B cell (primary cell): ENCODE data around the gene GP1BB. TPM values are rescaled to one million over a fixed set of nuclear protein-coding genes. Genes with fewer than 3 reads are reported as not detected.
"Not testable (repeated sequence)": the region's sequence is repeated elsewhere in the genome, so short reads cannot be mapped to it uniquely, and the experiment has no call there.

ENCODE experiments used
- ATAC-seq: fragments of 200-7000 bp; cut with Tn5 transposase; one replicate; pipeline ENCODE4 v1.10.0; 2021; ENCODE audit warnings: low read depth, mild to moderate bottlenecking, moderate number of reproducible peaks, moderate library complexity
- CTCF ChIA-PET: fragments of 350-600 bp; sonication (Branson Sonifier 250); formaldehyde crosslinking; loops from one replicate; lab custom pipeline; 2021; ENCODE audit warnings: antibody characterized with exemption, inconsistent platforms; lab: Charles Lee
- POLR2A ChIA-PET: fragments of 350-600 bp; sonication (Branson Sonifier 250); formaldehyde crosslinking; loops from one replicate; lab custom pipeline; 2021; ENCODE audit warnings: antibody characterized with exemption; lab: Charles Lee
- DNase-seq: peaks from one replicate; pipeline ENCODE4 v3.0.0; 2013
- H2AFZ ChIP-seq: 2 replicates; pipeline ENCODE4 v1.6.1; 2012; ENCODE audit warnings: mild to moderate bottlenecking, low read depth, low read length; ENCODE audit not compliant: insufficient read depth, poor library complexity, severe bottlenecking
- H3K27ac ChIP-seq, 2 donors: 1 replicate in 1 of 2; 2 replicates in 1 of 2; pipeline ENCODE4 v1.5.1; 2012 to 2013; ENCODE audit warnings: low read length in 2 of 2, mild to moderate bottlenecking in 2 of 2, moderate library complexity in 1 of 2
- H3K27me3 ChIP-seq, 4 experiments: fragments of 200-600 bp in 1 of 4; sonication (generic) in 1 of 4; replicated peaks in 1 of 4; 1 replicate in 2 of 4; 2 replicates in 2 of 4; pipeline versions ENCODE4 v1.6.1 to v1.7.0; 2013 to 2016; ENCODE audit warnings: low read length in 3 of 4, mild to moderate bottlenecking in 2 of 4, mixed read lengths in 1 of 4, moderate library complexity in 1 of 4; ENCODE audit not compliant: insufficient read depth in 4 of 4, control insufficient read depth in 3 of 4; ENCODE audit errors: control extremely low read depth in 1 of 4
- H3K36me3 ChIP-seq, 2 experiments: replicated peaks in 1 of 2; 1 replicate in 1 of 2; 2 replicates in 1 of 2; pipeline versions ENCODE4 v1.6.1 to v1.7.1; 2013; ENCODE audit warnings: low read length in 1 of 2; ENCODE audit not compliant: insufficient read depth in 2 of 2, control insufficient read depth in 1 of 2; ENCODE audit errors: control extremely low read depth in 1 of 2, extremely low read depth in 1 of 2
- H3K4me1 ChIP-seq, 2 donors: fragments of 200-600 bp in 1 of 2; sonication (generic) in 1 of 2; 1 replicate in 1 of 2; 2 replicates in 1 of 2; pipeline versions ENCODE4 v1.5.1 to v1.6.1; 2013 to 2017; ENCODE audit warnings: low read length in 2 of 2; ENCODE audit not compliant: control insufficient read depth in 2 of 2, insufficient read depth in 2 of 2
- H3K4me2 ChIP-seq: replicated peaks from 2 replicates; pipeline ENCODE3; 2012; ENCODE audit warnings: mild to moderate bottlenecking, low read depth, low read length; ENCODE audit not compliant: poor library complexity, severe bottlenecking
- H3K4me3 ChIP-seq, 5 experiments: fragments of 200-600 bp in 1 of 5; sonication (generic) in 1 of 5; 1 replicate in 3 of 5; 2 replicates in 2 of 5; pipeline versions ENCODE4 v1.5.1 to v1.7.0; 2011 to 2016; ENCODE audit warnings: low read length in 4 of 5, mild to moderate bottlenecking in 4 of 5, low read depth in 2 of 5, control low read depth in 1 of 5, moderate library complexity in 1 of 5; ENCODE audit not compliant: insufficient read depth in 1 of 5; ENCODE audit errors: control extremely low read depth in 1 of 5, extremely low read depth in 1 of 5
- H3K79me2 ChIP-seq: fragments of 200-600 bp; sonication (generic); one replicate; pipeline ENCODE4 v1.6.0; 2016; ENCODE audit warnings: low read length; ENCODE audit not compliant: control insufficient read depth, insufficient read depth
- H3K9ac ChIP-seq: fragments of 200-600 bp; sonication (generic); 2 replicates; pipeline ENCODE4 v1.6.1; 2017; ENCODE audit warnings: mild to moderate bottlenecking, low read length, moderate library complexity
- H3K9me3 ChIP-seq, 3 donors: one replicate each; pipeline versions ENCODE4 v1.6.1 to v1.7.1; 2013; ENCODE audit warnings: low read length in 2 of 3; ENCODE audit not compliant: control insufficient read depth in 2 of 3, insufficient read depth in 1 of 3; ENCODE audit errors: control extremely low read depth in 1 of 3
- H4K20me1 ChIP-seq: 2 replicates; pipeline ENCODE4 v1.6.0; 2012; ENCODE audit warnings: mild to moderate bottlenecking, low read length; ENCODE audit not compliant: insufficient read depth, control insufficient read depth, poor library complexity, severe bottlenecking
- H3K27ac Mint-ChIP-seq: one replicate; pipeline ENCODE4 v1.8.0; 2021; ENCODE audit warnings: mixed read lengths
- H3K27me3 Mint-ChIP-seq: one replicate; pipeline ENCODE4 v1.8.0; 2021; ENCODE audit warnings: mixed read lengths
- H3K4me1 Mint-ChIP-seq: one replicate; pipeline ENCODE4 v1.8.0; 2021; ENCODE audit warnings: mixed read lengths
- H3K4me3 Mint-ChIP-seq: one replicate; pipeline ENCODE4 v1.8.0; 2021; ENCODE audit warnings: mixed read lengths
- H3K9me3 Mint-ChIP-seq: one replicate; pipeline ENCODE4 v1.8.0; 2022; ENCODE audit warnings: mixed read lengths; ENCODE audit not compliant: insufficient read depth
- EZH2 ChIP-seq: IDR thresholded peaks from 2 replicates; pipeline ENCODE4 v1.6.1; 2012; ENCODE audit warnings: borderline replicate concordance, low read depth, mild to moderate bottlenecking, moderate library complexity, low read length; ENCODE audit not compliant: insufficient read depth, poor library complexity, severe bottlenecking
- WGBS: methylation state at CpG from one replicate; pipeline ENCODE4 v1.1.5; 2013; ENCODE audit warnings: missing lambda C conversion rate; ENCODE audit not compliant: insufficient coverage; 5-methylcytosine and 5-hydroxymethylcytosine counted together
- intact Hi-C: fragments of 100-400 bp; cut with micrococcal nuclease; formaldehyde crosslinking; loops from one replicate; pipeline ENCODE4 v1.10.0; 2022
- polyA plus RNA-seq: library from polyadenylated mRNA; depleted of rRNA; stranded (reverse); fragments of >200 nt; gene quantifications from 2 replicates; pipeline ENCODE4 v1.2.3, GENCODE V29; 2012
- total RNA-seq, 2 donors: library from RNA; stranded (reverse); fragments of 120-200 nt in 1 of 2; gene quantifications; 1 replicate in 1 of 2; 2 replicates in 1 of 2; pipeline versions ENCODE4 v1.2.3 to v1.2.4, GENCODE V29; 2013 to 2022
- TF ChIP-seq, protein P1 (sequence below): fragments of 200-600 bp; IDR thresholded peaks from one replicate; pipeline ENCODE4 v1.8.0; 2022; ENCODE audit warnings: antibody characterized with exemption, mild to moderate bottlenecking

Gene GP1BB
- total and polyA plus RNA-seq, 2 donors (not counting 1 experiment from before 2014, with no cell fraction given) = 0.31 TPM; not detected in 1

DNA sequence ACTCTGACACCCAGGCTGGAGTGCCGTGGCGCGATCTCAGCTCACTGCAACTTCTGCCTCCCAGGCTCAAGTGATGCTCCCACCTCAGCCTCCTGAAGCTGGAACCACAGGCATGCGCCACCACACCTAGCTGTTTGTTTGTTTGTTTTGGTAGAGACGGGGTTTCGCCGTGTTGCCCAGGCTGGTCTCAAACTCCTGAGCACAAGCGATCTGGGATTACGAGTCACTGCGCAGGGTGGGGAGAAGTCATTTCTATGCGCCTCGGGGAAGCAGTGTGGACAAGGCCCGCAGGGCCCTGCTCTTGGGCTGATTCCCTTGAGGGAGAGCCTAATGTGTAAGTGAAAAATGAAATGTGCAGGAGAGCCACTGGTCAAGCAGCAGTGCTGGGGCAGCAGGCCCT lies 28.6 kb upstream of the GP1BB start:
- Histone ChIP-seq H3K36me3 (no peaks in the 10 kb centered on the region), H4K20me1 (no peaks in the 10 kb centered on the region), H3K79me2 (no peaks in the 10 kb centered on the region), H2AFZ (no peak overlapping the region), H3K27ac (no peak overlapping the region), H3K4me2 (no peak overlapping the region), H3K9me3 (no peaks in the 10 kb centered on the region), H3K27me3 (no peaks in the 10 kb centered on the region), H3K4me3 (no peak overlapping the region), H3K4me1 (no peaks in the 10 kb centered on the region), H3K9ac (no peak overlapping the region)
- DNase-seq (no peak), ATAC-seq (no peak)
- intact Hi-C loops = no loop called here
- peaks cover 24% of the 10 kb centered on the region for H3K27me3 Mint-ChIP-seq
- POLR2A ChIA-PET = no interaction called here
- H3K4me1 Mint-ChIP-seq = no peaks in the 10 kb centered on the region
- H3K9me3 Mint-ChIP-seq = no peaks in the 10 kb centered on the region
- no peak for TF ChIP-seq EZH2
- TF ChIP-seq, protein P1, sequence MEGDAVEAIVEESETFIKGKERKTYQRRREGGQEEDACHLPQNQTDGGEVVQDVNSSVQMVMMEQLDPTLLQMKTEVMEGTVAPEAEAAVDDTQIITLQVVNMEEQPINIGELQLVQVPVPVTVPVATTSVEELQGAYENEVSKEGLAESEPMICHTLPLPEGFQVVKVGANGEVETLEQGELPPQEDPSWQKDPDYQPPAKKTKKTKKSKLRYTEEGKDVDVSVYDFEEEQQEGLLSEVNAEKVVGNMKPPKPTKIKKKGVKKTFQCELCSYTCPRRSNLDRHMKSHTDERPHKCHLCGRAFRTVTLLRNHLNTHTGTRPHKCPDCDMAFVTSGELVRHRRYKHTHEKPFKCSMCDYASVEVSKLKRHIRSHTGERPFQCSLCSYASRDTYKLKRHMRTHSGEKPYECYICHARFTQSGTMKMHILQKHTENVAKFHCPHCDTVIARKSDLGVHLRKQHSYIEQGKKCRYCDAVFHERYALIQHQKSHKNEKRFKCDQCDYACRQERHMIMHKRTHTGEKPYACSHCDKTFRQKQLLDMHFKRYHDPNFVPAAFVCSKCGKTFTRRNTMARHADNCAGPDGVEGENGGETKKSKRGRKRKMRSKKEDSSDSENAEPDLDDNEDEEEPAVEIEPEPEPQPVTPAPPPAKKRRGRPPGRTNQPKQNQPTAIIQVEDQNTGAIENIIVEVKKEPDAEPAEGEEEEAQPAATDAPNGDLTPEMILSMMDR = no peak
- WGBS = 95% methylated on average over 10 of the region's 13 CpGs
- CTCF ChIA-PET = no interaction called here
- H3K27ac Mint-ChIP-seq = no peak overlapping the region
- no peak overlapping the region for H3K4me3 Mint-ChIP-seq

DNA sequence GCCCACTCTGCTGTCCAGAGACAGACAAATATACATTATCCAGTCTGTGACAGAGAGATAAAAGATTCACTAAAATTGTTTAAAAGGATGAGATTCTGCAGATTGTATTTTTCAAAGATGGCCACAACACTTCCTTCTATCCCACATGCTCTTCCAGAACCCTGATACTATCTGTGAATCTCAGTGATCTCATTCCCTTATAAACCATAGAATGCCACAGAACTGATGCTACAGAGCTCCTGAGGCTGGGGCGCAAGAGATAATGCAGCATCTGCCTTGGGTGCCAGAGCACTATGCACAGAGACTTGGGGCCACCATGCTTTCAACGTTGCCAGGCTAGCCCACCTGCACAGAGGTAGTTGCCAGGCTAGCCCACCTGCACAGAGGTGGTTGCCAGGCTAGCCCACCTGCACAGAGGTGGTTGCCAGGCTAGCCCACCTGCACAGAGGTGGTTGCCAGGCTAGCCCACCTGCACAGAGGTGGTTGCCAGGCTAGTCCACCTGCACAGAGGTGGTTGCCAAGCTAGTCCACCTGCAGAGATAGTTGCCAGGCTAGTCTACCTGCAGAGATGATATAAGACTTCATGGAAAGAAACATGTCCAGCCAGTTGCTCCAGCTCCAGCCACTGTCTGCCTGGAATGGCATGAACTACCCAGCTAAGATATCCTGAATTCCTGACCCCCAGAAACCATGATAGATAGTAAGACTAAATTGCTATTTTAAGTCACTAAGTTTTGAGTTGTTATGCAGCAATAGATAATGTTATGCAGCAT lies 26.6 kb upstream of the GP1BB start:
- no peaks in the 10 kb centered on the region for H3K9me3 Mint-ChIP-seq
- H4K20me1 ChIP-seq = no peaks in the 10 kb centered on the region
- POLR2A ChIA-PET = no interaction called here
- H3K27ac ChIP-seq = no peak overlapping the region
- H2AFZ ChIP-seq = no peak overlapping the region
- H3K27me3 Mint-ChIP-seq = peaks cover 19% of the 10 kb centered on the region
- no peak for TF ChIP-seq EZH2
- TF ChIP-seq, protein P1 = no peak
- WGBS = 95% methylated on average over 2 of the region's 2 CpGs
- H3K9me3 ChIP-seq = no peaks in the 10 kb centered on the region
- H3K4me2 ChIP-seq = no peak overlapping the region
- no peak overlapping the region for H3K4me3 ChIP-seq
- H3K4me3 Mint-ChIP-seq = no peak overlapping the region
- H3K79me2 ChIP-seq = no peaks in the 10 kb centered on the region
- no peak overlapping the region for H3K27ac Mint-ChIP-seq
- no peak for ATAC-seq
- DNase-seq = no peak
- no peaks in the 10 kb centered on the region for H3K36me3 ChIP-seq
- no peak overlapping the region for H3K9ac ChIP-seq
- CTCF ChIA-PET = no interaction called here
- no peaks in the 10 kb centered on the region for H3K27me3 ChIP-seq
- intact Hi-C loops = no loop called here
- H3K4me1 ChIP-seq = no peaks in the 10 kb centered on the region
- H3K4me1 Mint-ChIP-seq = no peaks in the 10 kb centered on the region

DNA sequence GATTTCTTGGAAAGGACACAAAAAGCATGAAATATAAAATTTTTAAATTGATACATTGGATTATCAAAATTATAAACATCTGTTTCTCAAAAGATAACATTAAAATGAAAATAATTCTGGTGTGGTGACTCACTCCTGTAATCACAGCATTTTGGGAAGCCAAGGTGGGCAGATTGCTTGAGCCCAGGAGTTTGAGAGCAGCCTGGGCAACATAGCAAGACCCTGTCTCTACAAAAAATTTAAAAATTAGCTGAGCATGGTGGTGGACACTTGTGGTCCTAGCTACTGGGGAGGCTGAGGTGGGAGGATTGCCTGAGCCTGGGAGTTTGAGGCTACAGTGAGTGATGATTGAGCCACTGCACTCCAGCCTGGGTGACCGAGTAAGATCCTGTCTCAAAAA lies 25.5 kb upstream of the GP1BB start:
- H3K4me1 ChIP-seq, H2AFZ ChIP-seq, H3K9me3 ChIP-seq, DNase-seq, H3K27me3 ChIP-seq, H3K36me3 ChIP-seq, H3K27ac ChIP-seq, ATAC-seq, H3K4me2 ChIP-seq, H3K9me3 Mint-ChIP-seq, intact Hi-C loops, H4K20me1 ChIP-seq, H3K4me3 Mint-ChIP-seq, H3K9ac ChIP-seq, POLR2A ChIA-PET, H3K27ac Mint-ChIP-seq, H3K4me3 ChIP-seq, H3K4me1 Mint-ChIP-seq, H3K79me2 ChIP-seq: not testable (repeated sequence)
- H3K27me3 Mint-ChIP-seq = peaks cover 19% of the 10 kb centered on the region
- CTCF ChIA-PET = interaction anchor here (1.4 kb wide), 1 partner anchor 33 kb away, joined by 5 read pairs; no protein-coding TSS in a partner anchor
- WGBS = no CpG with 5 or more reads among the region's 1 CpG
